BLaER1 treated with 17β-estradiol and CSF1 and Interleukin-3, amounts not matched to agents 10 nM and 100 nM (cell line): ENCODE data around the gene CLIP4.

Experiments used
- H3K27ac ChIP-seq, 11 experiments: shearing (Covaris generic); formaldehyde crosslinking; 2 replicates each; pipeline ENCODE4 v1.8.1; 2022
- H3K27me3 ChIP-seq, 11 experiments: shearing (Covaris generic); formaldehyde crosslinking; 2 replicates each; pipeline ENCODE4 v1.8.1; 2022
- H3K36me3 ChIP-seq, 11 experiments: shearing (Covaris generic); formaldehyde crosslinking; 2 replicates each; pipeline ENCODE4 v1.8.1; 2022
- H3K4me1 ChIP-seq, 10 experiments: shearing (Covaris generic); formaldehyde crosslinking; 2 replicates each; pipeline ENCODE4 v1.8.1; 2022
- H3K4me2 ChIP-seq, 11 experiments: shearing (Covaris generic); formaldehyde crosslinking; 2 replicates each; pipeline ENCODE4 v1.8.1; 2022
- H3K4me3 ChIP-seq, 10 experiments: shearing (Covaris generic); formaldehyde crosslinking; 2 replicates each; pipeline ENCODE4 v1.8.1; 2022
- H3K9ac ChIP-seq, 11 experiments: shearing (Covaris generic); formaldehyde crosslinking; 2 replicates each; pipeline ENCODE4 v1.8.1; 2022
- H3K9me3 ChIP-seq, 11 experiments: shearing (Covaris generic); formaldehyde crosslinking; replicated peaks in 1 of 11; 2 replicates each; pipeline ENCODE4 v1.8.1; 2022
- H4K20me1 ChIP-seq, 11 experiments: shearing (Covaris generic); formaldehyde crosslinking; 2 replicates each; pipeline ENCODE4 v1.8.1; 2022
- Cebpa-rat ChIP-seq, 11 experiments: shearing (Covaris generic); IDR thresholded peaks; 2 replicates each; pipeline ENCODE4 v1.8.1; 2022

CLIP4 gene

GRCh38 chr2:29215073-29215472 lies 99.9 kb downstream of the CLIP4 start:
- TF ChIP-seq Cebpa-rat (IDR thresholded peaks at IDR 0.05) = no peak
- H3K4me3 ChIP-seq = no peak overlapping the region
- H3K4me1 ChIP-seq = peaks cover 5 to 35% (median 18%) of the 10 kb centered on the region in 10 experiments; a peak in 13 of 20 replicates
- no peak overlapping the region for H3K27ac ChIP-seq
- H3K36me3 ChIP-seq = peaks cover 0 to 3% (median 0%) of the 10 kb centered on the region in 11 experiments; a peak in 1 of 22 replicates
- no peak overlapping the region for H3K4me2 ChIP-seq
- H4K20me1 ChIP-seq = no peaks in the 10 kb centered on the region
- H3K9me3 ChIP-seq = peaks cover 0 to 9% (median 5%) of the 10 kb centered on the region in 11 experiments; a peak in 8 of 22 replicates
- no peaks in the 10 kb centered on the region for H3K27me3 ChIP-seq
- no peak overlapping the region for H3K9ac ChIP-seq

- Histone ChIP-seq H3K4me2 (no peak overlapping the region), H3K36me3 (peaks cover 0 to 8% (median 0%) of the 10 kb centered on the region in 11 experiments; a peak in 1 of 22 replicates), H3K9me3 (peaks cover 0 to 15% (median 9%) of the 10 kb centered on the region in 11 experiments; a peak in 8 of 22 replicates), H4K20me1 (no peaks in the 10 kb centered on the region), H3K9ac (no peak overlapping the region), H3K4me3 (no peak overlapping the region), H3K27me3 (no peaks in the 10 kb centered on the region), H3K27ac (no peak overlapping the region), H3K4me1 (peaks cover 5 to 40% (median 18%) of the 10 kb centered on the region in 10 experiments; a peak in 13 of 20 replicates)
- TF ChIP-seq Cebpa-rat (IDR thresholded peaks at IDR 0.05) = no peak
These were observed 100.8 kb downstream of the CLIP4 start for GRCh38 chr2:29215739-29216608.

GRCh38 chr2:29216609-29216909 lies 101.3 kb downstream of the CLIP4 start:
- no peak overlapping the region for H3K9ac ChIP-seq
- H3K27me3 ChIP-seq = no peaks in the 10 kb centered on the region
- H3K4me2 ChIP-seq = no peak overlapping the region
- no peaks in the 10 kb centered on the region for H4K20me1 ChIP-seq
- no peak overlapping the region for H3K27ac ChIP-seq
- peaks cover 5 to 43% (median 18%) of the 10 kb centered on the region in 10 experiments; a peak in 13 of 20 replicates for H3K4me1 ChIP-seq
- TF ChIP-seq Cebpa-rat (IDR thresholded peaks at IDR 0.05) = no peak
- H3K9me3 ChIP-seq = peaks cover 0 to 15% (median 9%) of the 10 kb centered on the region in 11 experiments; a peak in 8 of 22 replicates
- peaks cover 0 to 8% (median 0%) of the 10 kb centered on the region in 11 experiments; a peak in 1 of 22 replicates for H3K36me3 ChIP-seq
- H3K4me3 ChIP-seq = no peak overlapping the region

GRCh38 chr2:29218071-29218470 lies 102.9 kb downstream of the CLIP4 start:
- Histone ChIP-seq H3K36me3 (peaks cover 0 to 8% (median 0%) of the 10 kb centered on the region in 11 experiments; a peak in 1 of 22 replicates), H3K4me2 (no peak overlapping the region), H4K20me1 (no peaks in the 10 kb centered on the region), H3K4me3 (no peak overlapping the region), H3K9ac (no peak overlapping the region), H3K27me3 (no peaks in the 10 kb centered on the region), H3K9me3 (peaks cover 0 to 15% (median 9%) of the 10 kb centered on the region in 11 experiments; a peak in 8 of 22 replicates), H3K4me1 (peaks cover 0 to 43% (median 12%) of the 10 kb centered on the region in 10 experiments; a peak in 12 of 20 replicates), H3K27ac (no peak overlapping the region)
- no peak for TF ChIP-seq Cebpa-rat (IDR thresholded peaks at IDR 0.05)

- H3K4me3 ChIP-seq = no peak overlapping the region
- H3K4me2 ChIP-seq = no peak overlapping the region
- peaks cover 0 to 8% (median 0%) of the 10 kb centered on the region in 11 experiments; a peak in 1 of 22 replicates for H3K36me3 ChIP-seq
- no peak overlapping the region for H3K9ac ChIP-seq
- peaks cover 4 to 43% (median 12%) of the 10 kb centered on the region in 10 experiments for H3K4me1 ChIP-seq
- H4K20me1 ChIP-seq = no peaks in the 10 kb centered on the region
- no peaks in the 10 kb centered on the region for H3K27me3 ChIP-seq
- H3K27ac ChIP-seq = no peak overlapping the region
- peaks cover 0 to 15% (median 9%) of the 10 kb centered on the region in 11 experiments; a peak in 8 of 22 replicates for H3K9me3 ChIP-seq
- TF ChIP-seq Cebpa-rat (IDR thresholded peaks at IDR 0.05) = no peak
These were observed 103.4 kb downstream of the CLIP4 start for GRCh38 chr2:29218550-29219125.

- Histone ChIP-seq H3K4me1 (peaks cover 10 to 43% (median 13%) of the 10 kb centered on the region in 10 experiments), H3K27ac (no peak overlapping the region), H3K36me3 (peaks cover 0 to 8% (median 0%) of the 10 kb centered on the region in 11 experiments; a peak in 1 of 22 replicates), H3K4me2 (no peak overlapping the region), H3K4me3 (no peak overlapping the region), H4K20me1 (no peaks in the 10 kb centered on the region), H3K9ac (no peak overlapping the region), H3K9me3 (peaks cover 0 to 15% (median 9%) of the 10 kb centered on the region in 11 experiments; a peak in 8 of 22 replicates), H3K27me3 (no peaks in the 10 kb centered on the region)
- no peak for TF ChIP-seq Cebpa-rat (IDR thresholded peaks at IDR 0.05)
These were observed 104.2 kb downstream of the CLIP4 start for GRCh38 chr2:29219374-29219773.

- H4K20me1 ChIP-seq = no peaks in the 10 kb centered on the region
- H3K9ac ChIP-seq = no peak overlapping the region
- H3K9me3 ChIP-seq = peaks cover 0 to 15% (median 9%) of the 10 kb centered on the region in 11 experiments; a peak in 8 of 22 replicates
- H3K4me3 ChIP-seq = no peak overlapping the region
- TF ChIP-seq Cebpa-rat (IDR thresholded peaks at IDR 0.05) = no peak
- no peak overlapping the region for H3K27ac ChIP-seq
- peak overlapping the region in 2 of 11 experiments; percentile 84; a peak in 4 of 22 replicates for H3K4me2 ChIP-seq
- no peaks in the 10 kb centered on the region for H3K27me3 ChIP-seq
- peaks cover 14 to 53% (median 20%) of the 10 kb centered on the region in 10 experiments for H3K4me1 ChIP-seq
- H3K36me3 ChIP-seq = peaks cover 0 to 8% (median 0%) of the 10 kb centered on the region in 11 experiments; a peak in 1 of 22 replicates
These were observed 105.5 kb downstream of the CLIP4 start for GRCh38 chr2:29220506-29221270.

- no peaks in the 10 kb centered on the region for H3K27me3 ChIP-seq
- peaks cover 0 to 8% (median 0%) of the 10 kb centered on the region in 11 experiments; a peak in 1 of 22 replicates for H3K36me3 ChIP-seq
- no peaks in the 10 kb centered on the region; a peak in 1 of 22 replicates for H4K20me1 ChIP-seq
- H3K27ac ChIP-seq = peak overlapping the region in 2 of 11 experiments; percentile 49 to 71; a peak in 3 of 22 replicates
- peak overlapping the region in 1 of 10 experiments; percentile 31; a peak in 1 of 20 replicates for H3K4me3 ChIP-seq
- peak overlapping the region in 4 of 11 experiments; percentile 60 to 84 (median 76); a peak in 7 of 22 replicates for H3K4me2 ChIP-seq
- H3K9ac ChIP-seq = peak overlapping the region in 1 of 11 experiments; percentile 63; a peak in 1 of 22 replicates
- no peak for TF ChIP-seq Cebpa-rat (IDR thresholded peaks at IDR 0.05)
- peaks cover 17 to 72% (median 27%) of the 10 kb centered on the region in 10 experiments for H3K4me1 ChIP-seq
- H3K9me3 ChIP-seq = peaks cover 0 to 15% (median 9%) of the 10 kb centered on the region in 11 experiments; a peak in 8 of 22 replicates
These were observed 107.4 kb downstream of the CLIP4 start for GRCh38 chr2:29222381-29223179.
